NCI-H2081 (cell line): ENCODE results near the gene ADCK1.
A peak's percentile ranks its signal among the peaks of the same experiment; 100 is the strongest.
"Not testable (repeated sequence)": the region's sequence is repeated elsewhere in the genome, so short reads cannot be mapped to it uniquely, and the experiment has no call there.

Experiments
- DNase-seq, 2 experiments: peaks; one replicate each; lab custom pipeline; 2025; lab: John Stamatoyannopoulos, UW

The ADCK1 gene

DNA sequence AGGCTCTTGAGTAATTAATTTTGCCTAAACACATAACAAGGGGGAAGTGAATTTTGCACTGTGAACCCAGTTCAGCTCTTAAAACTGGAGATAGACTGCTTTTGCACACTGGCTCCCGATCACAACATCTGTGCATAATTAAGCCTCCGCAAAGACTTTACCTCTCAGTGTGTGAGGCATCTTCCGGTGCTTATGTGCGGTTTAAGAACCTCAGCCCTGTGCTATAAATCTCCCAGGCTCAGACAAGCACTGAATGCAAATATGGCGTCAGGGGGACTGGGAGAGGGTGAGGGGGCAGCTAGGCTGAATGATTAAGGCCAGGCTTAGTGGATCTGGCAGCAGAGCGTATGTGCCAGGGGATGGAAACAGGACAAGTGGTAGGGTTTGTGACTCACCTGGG is 103.3 kb downstream of the ADCK1 start:
- no peak for DNase-seq

DNA sequence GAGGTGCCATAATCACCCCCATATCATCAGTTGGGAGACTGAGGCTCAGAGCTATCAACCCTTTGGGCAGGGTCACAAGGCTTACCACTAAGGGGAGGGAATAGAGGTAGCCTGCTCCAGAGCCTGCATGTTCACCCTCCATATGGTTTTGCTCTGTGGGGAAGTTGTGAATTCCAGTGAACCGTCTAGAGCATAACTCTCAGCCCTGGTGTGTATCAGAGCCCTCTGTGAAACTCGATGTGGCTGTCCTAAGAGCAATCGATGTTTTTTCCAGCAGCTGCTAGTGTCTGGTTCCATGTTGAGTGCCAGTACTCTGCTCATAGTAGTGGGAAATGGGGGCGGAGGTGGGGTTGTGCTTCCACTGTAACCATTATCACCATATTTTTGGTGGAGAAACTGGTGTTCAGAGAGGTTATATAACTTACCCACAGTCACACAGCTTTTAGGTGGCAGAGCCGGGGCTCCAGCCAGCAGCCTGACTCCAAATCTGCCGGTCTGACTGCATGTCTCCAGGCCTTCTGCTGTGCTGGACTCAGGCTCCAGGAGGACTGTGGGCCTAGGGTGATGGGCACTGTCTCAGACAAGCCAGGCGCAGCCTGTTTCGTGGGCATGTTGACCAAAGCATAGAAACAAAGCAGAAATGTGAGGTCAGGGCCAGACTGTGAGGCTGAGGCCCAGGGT is 104.2 kb downstream of the ADCK1 start:
- DNase-seq = no peak

DNA sequence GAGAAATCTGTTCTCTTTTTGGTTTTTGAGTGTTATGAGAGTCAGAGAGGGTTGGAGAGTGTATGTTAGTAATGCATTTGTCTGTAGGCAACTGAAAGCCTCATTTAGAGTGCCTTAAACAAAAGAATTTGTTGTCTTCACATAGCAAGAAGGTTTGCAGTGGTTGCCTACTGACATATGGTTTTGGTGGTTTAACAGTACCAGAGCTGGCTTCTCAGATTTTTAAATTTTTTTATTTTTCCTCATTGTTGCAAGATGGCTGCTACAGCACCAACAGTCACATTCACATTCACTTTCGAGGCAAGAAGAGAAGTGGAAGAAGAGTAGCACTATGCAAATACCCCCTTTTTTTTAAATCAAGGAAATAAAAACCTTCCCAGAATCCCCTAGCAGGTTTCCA is 106.5 kb downstream of the ADCK1 start:
- DNase-seq = no peak

DNA sequence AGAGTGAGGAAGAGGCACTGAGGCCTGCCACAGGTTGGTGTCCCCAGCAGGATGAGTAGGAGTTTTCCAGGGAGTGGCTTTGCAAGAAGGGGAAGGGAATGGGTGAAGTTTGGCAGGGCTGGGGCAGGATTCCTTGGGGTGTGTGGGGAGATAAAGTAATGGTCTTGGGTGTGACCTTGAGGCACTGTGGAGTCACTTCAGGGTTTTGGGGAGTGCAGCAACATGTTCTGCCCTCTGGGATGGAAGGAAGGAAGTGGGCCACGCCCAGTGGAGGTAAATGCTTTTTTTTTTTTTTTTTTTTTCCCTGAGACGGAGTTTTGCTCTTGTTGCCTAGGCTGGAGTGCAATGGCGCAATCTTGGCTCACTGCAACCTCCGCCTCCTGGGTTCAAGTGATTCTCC is 108.9 kb downstream of the ADCK1 start:
- no peak for DNase-seq

DNA sequence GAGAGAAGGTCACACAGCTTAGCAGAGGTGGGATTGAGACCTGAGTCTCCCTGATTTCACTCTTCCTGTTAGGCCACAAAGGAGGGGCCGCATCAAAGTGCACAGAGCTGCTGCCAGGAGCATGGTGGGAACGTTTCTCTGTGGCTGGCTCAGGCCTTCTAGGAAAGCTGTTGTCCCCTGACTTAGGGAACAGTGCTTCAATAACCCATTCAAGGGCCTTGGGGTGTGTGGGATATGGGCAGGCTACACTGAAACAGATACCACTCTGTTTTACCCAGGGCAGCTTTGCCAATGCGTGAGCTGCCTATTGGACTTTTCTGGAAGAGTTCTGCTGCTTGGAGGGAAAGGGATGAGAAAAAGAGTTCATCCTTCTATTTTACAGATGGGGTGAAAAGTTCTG is 110.0 kb downstream of the ADCK1 start:
- no peak for DNase-seq

DNA sequence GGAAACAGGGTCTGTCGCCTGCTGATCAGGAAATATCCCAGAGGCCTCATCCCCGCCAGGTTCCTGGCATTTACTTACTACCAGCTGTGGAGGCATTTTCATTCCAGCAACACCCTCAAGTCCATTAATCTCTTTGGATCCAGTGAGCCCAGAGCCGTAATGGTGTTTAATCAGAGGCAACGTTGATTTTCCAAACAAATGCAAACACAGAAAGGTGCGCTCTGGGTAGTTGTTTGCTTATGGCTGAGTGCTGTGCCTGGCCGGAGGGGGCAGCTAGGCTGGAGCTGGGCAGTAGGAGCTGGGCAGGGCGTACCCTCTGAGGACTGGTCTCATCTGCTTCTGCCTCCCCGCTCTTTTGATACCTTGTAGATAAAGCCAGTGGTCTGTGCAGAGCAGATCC is 110.6 kb downstream of the ADCK1 start:
- DNase-seq = peak; percentile 30 to 82

DNA sequence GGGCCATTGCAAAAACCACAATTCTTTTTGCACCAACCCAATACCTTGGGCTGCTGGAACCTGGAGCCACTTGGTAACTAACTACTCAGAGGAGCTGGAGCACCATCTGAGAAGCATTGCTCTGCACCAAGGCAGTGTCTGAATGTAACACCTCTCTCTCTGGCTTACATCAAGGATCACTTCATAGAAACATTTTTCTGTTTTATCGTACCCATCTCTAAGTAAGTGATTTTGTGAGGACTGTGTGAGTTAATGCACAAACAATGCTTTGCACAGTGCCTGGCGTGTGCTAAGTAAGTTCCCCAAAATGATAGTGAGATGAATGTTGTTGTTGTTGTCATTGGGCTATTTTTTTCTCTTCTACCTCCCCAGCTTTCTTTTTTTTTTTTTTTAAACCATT is 111.4 kb downstream of the ADCK1 start:
- DNase-seq = no peak

DNA sequence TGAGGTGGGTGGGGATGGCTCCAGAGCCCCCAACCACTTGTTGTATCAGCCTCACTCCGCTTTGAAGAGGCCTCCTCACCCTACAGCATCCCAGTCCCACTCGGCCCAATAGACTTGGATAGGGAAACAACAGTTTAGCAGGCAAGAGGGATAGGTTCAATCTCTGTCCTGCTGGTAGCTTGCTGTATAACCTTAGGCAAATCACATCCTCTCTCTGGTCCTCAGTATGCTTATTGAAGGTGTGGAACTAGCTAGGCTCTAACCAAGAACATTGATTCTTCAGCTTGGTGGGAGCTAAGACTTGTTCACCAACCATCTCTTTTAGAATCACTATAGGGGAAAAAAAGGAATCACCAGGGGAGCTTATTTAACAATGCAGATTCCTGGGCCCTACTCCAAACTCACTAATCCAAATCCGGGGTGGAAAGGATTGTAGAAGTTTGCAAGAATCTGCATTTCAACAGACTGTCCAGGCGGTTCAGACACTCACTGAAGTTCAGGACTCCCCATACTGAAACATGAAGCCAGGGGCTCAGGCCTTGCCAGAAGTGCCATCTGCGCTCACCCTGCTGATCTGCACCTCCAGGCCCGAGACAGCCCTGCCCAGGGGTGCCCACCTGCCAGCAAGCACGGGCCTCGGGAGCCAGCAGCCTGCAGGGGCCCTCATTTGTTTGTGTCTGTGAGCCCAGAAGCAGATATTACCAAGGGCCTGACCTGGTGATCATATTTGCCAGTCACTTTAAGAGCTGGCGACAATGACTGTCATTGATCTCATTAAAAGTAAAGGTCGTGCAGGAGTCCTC is 113.0 kb downstream of the ADCK1 start:
- DNase-seq = peak in 1 of 2 experiments; percentile 34

DNA sequence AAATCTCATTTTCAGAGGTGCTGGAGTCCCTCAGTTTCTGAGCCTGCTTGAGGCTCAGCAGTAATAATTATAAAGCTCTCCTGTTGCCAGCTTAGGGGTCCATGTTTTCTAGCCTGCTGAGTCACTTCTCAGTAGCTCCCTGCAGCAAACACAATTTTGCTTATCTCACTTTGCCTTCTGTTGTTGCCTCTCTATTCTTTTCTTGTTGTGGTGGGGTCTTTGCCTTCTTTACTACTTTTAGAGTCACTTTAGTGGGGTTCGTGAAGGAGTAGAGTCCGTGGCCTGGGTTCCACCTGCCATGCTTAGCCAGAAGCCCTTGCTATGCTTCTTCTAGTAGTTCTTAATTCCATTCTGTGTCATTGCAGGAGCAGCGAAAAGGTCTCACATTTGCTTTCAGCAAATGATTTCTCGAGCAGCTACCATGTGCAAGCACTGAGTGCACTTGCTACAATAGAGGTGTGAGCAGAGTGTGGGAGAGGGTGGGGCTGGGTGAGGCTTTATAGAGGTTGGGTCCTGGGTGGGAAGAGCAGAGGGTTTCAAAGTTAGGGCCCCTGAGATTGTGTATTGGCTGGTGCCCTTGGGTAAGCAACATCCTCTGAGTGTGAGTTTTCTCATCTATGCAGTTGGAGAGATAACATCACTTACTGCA is 114.3 kb downstream of the ADCK1 start:
- DNase-seq = no peak

DNA sequence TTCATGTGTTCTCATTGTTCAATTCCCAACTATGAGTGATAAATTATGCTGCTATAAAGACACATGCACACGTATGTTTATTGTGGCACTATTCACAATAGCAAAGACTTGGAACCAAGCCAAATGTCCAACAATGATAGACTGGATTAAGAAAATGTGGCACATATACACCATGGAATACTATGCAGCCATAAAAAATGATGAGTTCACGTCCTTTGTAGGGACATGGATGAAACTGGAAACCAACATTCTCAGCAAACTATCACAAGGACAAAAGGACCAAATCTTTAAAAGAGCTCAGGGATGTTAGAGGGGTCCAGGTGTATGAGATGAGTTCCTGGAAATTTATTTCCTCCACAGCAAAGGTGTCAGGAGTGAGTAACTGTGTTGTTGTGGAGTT is 115.5 kb downstream of the ADCK1 start:
- not testable (repeated sequence) for DNase-seq

DNA sequence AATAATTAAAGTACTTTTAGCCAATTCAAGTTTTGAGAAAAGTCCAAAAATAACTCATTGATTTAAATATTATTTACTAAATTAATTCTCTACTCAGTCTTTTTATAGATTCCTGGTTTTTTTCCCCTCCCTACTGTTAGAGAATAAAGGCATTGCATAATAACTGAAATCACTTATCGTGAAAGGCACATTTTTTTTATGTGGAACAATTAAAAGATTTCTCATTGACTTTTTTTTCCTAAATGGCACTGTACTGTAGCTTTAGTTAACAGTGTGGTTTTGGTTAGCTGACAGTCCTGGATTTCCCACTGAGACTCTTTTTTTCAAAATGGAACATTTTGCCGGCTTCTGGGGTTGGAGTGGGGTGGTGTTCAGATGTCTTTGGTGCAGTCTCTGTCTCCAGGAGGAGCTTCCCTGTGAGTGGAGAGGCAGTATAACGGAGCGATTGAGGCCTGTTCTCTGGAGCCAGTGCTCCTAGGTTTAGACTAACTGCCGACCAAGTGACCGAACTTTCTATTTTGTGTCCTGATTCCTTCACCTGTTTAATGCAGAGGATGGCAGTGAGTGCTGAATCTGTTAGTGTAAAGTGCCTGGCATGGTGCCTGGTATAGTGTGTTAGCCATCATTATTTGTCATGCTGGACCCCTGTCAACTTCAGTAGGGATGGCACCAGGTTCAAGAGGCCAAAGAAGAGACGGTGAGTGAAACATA is 117.7 kb downstream of the ADCK1 start:
- no peak for DNase-seq

DNA sequence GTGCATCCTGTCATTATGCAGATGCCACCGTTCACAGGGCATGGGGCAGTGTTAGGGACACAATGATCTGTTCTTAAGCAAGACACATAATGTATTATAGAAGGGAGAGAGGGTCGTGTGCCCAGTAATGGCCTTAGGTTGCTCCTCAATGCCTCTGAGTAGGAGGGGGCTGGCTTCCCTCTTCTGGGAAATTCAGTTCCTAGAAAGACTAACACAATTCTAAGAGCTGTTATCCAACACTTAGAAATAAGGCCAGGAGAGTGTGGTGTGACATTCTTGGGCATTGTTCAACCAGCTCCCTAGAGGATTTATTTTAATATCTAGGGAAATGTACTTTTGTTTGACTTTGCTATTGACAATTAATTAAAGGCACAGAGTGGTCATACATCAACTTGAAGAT is 118.5 kb downstream of the ADCK1 start:
- DNase-seq = no peak

DNA sequence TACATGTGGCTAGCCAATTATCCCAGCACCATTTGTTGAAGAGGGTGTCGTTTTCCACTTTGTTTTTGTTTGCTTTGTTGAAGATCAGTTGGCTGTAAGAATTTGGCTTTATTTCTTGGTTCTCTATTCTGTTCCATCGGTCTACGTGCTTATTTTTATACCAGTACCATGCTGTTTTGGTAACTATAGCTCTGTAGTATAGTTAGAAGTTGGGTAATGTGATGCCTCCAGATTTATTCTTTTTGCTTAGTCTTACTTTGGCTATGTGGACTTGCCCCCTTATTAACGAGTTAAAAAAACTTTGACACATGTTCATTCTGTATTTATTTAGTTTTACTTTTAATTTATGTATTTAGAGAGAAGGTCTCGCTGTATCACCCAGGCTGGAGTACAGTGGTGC is 120.4 kb downstream of the ADCK1 start:
- DNase-seq = no peak

DNA sequence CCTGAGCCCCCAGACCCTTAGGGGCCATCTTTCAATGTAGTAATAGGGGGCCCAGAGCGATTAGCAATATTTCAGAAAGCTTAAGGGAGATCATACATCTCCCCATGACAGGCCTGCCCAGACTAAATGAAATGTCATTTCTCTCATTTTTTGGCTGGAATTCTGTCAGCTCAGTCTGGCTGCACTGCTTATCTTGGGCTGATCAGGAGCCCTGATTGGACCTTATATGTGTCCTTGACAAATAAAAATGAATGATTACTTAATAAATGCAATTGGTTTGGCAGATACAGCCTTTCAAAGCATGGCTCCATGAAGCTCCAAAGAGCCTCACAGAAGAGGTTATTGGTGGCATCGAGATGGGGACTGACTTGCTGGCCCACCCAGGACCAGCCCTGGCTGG is 121.9 kb downstream of the ADCK1 start:
- no peak for DNase-seq

DNA sequence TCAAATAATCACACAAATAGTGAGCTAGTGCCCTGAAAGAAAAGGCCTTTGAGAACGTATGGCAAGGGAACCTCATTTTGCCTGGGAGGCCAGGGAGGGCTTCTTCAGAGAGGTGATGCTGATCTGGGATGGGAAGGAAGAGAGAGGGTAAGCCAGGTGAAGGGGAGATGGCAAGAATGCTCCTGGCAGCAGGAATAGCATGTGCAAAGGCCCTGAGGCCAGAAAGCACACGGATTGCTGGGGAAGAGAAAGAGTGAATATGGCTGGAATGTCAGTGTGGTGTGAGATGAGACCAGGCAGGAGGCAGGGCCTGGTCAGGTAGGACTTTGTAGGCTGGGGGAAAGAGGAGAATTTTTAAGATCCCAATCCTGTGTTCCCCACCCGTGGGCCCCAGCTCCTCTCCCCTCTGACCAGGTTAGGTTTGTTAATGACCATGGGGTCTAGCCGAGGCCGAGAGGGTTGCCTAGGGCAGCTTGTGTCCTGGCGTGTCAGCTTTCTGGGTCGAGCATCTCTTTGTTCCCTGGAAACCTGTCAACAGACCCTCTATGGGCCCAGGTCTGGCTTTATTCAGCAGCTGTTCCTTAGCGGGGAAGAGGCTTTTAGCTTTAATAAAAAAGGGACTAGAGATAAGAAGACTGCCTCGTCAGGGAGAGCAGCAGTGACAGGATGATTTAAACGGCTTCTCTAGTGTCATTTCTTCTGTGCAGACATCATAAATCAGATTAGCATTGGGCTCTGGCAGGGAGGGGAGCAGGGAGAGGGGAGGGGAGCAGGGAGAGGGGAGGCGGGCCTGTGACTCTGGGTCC is 123.4 kb downstream of the ADCK1 start:
- DNase-seq = no peak

DNA sequence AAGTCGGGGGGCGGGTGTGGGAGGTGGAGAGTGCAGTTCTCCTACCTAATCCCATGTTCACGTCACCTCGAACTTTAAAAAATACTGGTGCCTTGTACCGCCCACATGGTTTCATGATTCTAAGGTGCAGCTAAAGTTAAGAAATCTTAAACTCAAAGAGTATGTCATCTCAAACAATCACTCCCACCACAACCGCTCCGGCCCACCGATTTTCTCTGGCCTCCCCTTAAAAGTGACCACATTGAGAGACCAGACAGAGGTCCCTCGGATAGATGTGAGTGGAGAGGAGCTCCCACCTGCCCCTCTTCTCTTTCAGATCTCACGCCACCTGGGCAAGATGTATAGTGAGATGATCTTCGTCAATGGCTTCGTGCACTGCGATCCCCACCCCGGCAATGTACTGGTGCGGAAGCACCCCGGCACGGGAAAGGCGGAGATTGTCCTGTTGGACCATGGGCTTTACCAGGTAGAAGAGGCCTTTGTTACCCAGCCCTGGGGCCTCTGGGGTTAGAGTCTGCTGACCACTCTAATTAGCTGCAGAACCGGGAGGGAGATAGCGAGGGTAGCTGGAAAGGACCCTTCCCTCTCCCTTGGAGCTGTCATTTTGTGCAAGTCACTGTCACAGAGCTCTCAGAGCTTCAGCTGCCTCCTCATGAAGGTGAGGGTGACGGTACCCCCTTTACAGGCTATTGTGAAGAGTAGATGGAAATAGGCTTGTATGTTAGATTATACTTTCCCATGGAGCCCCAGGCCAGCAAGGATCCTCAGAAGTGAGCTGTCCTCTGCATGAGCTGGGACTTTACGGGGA is 124.4 kb downstream of the ADCK1 start:
- no peak for DNase-seq

DNA sequence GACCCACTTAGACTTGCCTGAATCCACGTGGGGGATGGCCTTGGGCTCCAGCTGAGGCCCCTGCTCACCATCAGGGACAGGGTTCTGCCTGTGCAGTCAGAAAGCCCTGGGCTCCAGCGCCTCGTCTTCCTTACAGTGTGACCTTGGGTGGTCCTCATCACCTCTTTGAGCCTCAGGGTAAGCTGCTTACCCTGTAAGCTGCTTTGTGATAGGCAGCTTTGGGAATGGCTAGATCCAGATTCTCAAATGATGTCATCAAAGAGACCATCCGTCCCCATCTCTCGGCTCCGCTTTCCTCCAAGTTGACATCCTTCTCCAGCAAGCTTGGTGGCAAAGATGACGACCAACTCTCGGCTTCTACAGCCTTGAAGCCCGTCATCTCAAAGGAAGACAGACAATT is 127.0 kb downstream of the ADCK1 start:
- no peak for DNase-seq

DNA sequence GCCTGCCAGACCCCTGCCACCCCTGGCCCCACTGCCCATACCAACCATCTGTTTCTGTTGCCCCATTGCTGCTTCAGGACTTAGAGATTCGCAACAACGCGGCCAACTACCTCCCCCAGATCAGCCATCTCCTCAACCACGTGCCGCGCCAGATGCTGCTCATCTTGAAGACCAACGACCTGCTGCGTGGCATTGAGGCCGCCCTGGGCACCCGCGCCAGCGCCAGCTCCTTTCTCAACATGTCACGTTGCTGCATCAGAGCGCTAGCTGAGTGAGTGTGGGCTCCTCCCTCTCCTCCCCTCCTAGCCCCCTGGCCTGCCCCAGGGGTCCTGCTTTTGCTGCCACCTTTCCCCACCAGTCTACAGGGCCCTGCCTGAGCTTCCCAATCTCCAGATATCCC is 131.5 kb downstream of the ADCK1 start:
- no peak for DNase-seq

DNA sequence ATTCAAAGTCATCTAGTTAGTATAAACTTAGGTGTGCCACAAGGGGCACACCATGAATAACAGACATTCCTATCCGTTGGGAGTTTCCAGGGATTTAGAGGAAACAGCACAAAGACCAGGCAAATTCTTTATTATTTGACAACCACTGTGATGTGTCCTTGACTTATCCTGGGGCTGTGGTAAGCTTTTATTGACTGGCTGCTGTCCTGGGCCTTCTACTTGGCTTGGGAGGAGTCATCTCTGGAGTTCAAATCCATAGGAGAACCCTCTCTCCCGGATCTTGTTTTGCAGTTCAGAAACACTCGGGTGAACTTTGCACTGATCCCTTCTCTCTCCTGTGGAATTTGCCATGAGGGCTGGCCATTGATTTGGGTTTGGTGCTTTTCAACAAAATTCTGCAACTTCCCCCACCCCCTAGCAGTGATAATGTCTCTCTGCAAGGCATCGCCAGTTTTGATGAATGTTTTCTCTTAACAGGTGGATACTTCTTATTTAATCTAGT is 136.3 kb downstream of the ADCK1 start:
- DNase-seq = no peak

DNA sequence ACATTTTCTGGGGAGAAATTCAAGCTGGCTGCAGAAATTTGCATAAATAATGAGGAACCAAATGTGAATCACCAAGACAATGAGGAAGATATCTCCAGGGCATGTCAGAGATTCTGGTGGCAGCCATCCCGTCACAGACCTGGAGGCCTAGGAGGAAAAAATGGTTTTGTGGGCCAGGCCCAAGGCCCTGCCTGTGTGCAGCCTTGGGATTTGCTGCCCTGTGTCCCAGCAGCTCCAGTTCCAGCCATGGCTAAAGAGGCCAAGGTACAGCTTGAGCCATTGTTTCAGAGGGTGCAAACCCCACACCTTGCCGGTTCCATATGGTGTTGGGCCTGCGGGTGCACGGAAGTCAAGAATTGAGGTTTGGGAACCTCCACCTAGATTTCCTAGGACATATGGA is 147.5 kb downstream of the ADCK1 start:
- no peak for DNase-seq
